Sigmoid colon (tissue), 4 donors: Measurements from ENCODE around the gene FAM83G.

Source experiments
- CTCF ChIP-seq, 4 experiments: fragments of 450-650 bp in 3 of 4; fragments of 200-600 bp in 1 of 4; IDR thresholded peaks; one replicate each; pipeline ENCODE4 v1.5.1; 2016 to 2019; ENCODE audit warnings: antibody characterized with exemption in 4 of 4, mild to moderate bottlenecking in 3 of 4, moderate library complexity in 2 of 4
- POLR2AphosphoS5 ChIP-seq, 4 donors: sonication (generic); formaldehyde crosslinking; IDR thresholded peaks; one replicate each; pipeline ENCODE4 v1.6.1; 2017; ENCODE audit warnings: antibody characterized with exemption in 4 of 4

- TF ChIP-seq CTCF (IDR thresholded peaks at IDR 0.05) (no peak), POLR2AphosphoS5 (IDR thresholded peaks at IDR 0.05) (no peak)
Observed at GRCh38 chr17:18990331-18990730, 14.2 kb downstream of the FAM83G start.
